SK-N-MC (cell line): ENCODE measurements around the gene PC.

ENCODE experiments used
- EZH2 ChIP-seq: fragments of 200-600 bp; sonication (generic); IDR thresholded peaks from one replicate; pipeline ENCODE4 v1.6.1; 2017; ENCODE audit warnings: antibody characterized with exemption
- FOXP2 ChIP-seq: optimal IDR thresholded peaks from 2 replicates; pipeline ENCODE3; 2011; ENCODE audit warnings: mild to moderate bottlenecking, moderate library complexity; ENCODE audit not compliant: insufficient read depth; ENCODE audit errors: extremely low read length, control extremely low read depth
- POLR2AphosphoS5 ChIP-seq: IDR thresholded peaks from 2 replicates; pipeline ENCODE4 v1.6.1; 2012; ENCODE audit warnings: mild to moderate bottlenecking, low read depth, low read length, borderline replicate concordance

DNA sequence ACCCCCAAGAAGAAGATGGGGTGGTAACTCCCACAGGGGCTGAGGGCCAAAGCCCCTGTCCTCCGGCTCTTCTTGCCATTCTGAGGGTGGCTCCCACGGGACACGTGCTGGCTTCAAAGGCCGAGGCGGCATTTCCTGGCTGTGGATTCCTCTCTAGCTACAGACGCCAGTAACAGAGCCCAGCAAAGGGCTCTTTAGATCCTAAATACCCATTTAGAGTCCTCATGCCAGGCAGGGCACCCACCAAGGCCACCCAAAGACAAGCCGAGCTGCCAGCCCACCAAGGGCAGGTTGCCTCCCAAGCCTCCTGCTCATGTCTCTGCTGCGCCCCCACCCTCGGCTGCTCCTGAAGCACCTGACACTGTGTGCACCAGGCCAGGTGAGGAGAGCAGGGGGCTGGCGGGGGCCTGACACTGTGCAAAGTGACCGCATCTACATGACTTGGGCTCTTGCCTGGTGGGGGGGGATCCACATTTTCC, 95.6 kb downstream of the PC start:
- no peak for TF ChIP-seq POLR2AphosphoS5
- TF ChIP-seq EZH2 = no peak
- no peak for TF ChIP-seq FOXP2
